DOHH2 (cell line): ENCODE results near the gene MTARC1.

ENCODE experiments used
- H3F3A ChIP-seq: fragments of 200-600 bp; sonication (generic), shearing (Covaris generic); 2 replicates; pipeline ENCODE4 v1.6.0; 2016; ENCODE audit warnings: antibody characterized with exemption, mild to moderate bottlenecking; ENCODE audit not compliant: control insufficient read depth, insufficient read depth
- H3K27ac ChIP-seq: fragments of 200-600 bp; sonication (generic); 2 replicates; pipeline ENCODE4 v1.5.1; 2014; ENCODE audit warnings: low read depth, mild to moderate bottlenecking, low read length, moderate library complexity
- H3K27me3 ChIP-seq: fragments of 200-600 bp; sonication (generic); 2 replicates; pipeline ENCODE4 v1.6.1; 2014; ENCODE audit warnings: mild to moderate bottlenecking, low read length, mixed read lengths; ENCODE audit not compliant: control insufficient read depth
- H3K36me3 ChIP-seq: fragments of 200-600 bp; sonication (generic); 2 replicates; pipeline ENCODE4 v1.6.1; 2014; ENCODE audit warnings: mild to moderate bottlenecking, low read length, moderate library complexity, mixed read lengths; ENCODE audit not compliant: control insufficient read depth
- H3K4me1 ChIP-seq: fragments of 200-600 bp; sonication (generic); 2 replicates; pipeline ENCODE4 v1.6.1; 2014; ENCODE audit warnings: mild to moderate bottlenecking, low read length, mixed read lengths; ENCODE audit not compliant: control insufficient read depth
- H3K4me2 ChIP-seq: fragments of 200-600 bp; sonication (generic); 2 replicates; pipeline ENCODE4 v1.6.0; 2014; ENCODE audit warnings: mild to moderate bottlenecking, low read length, moderate library complexity
- H3K4me3 ChIP-seq: fragments of 200-600 bp; sonication (generic); 2 replicates; pipeline ENCODE4 v1.5.1; 2014; ENCODE audit warnings: mild to moderate bottlenecking, low read length, mixed read lengths
- H3K79me2 ChIP-seq: fragments of 200-600 bp; sonication (generic); 2 replicates; pipeline ENCODE4 v1.6.1; 2014; ENCODE audit warnings: mild to moderate bottlenecking, low read length, mixed read lengths; ENCODE audit not compliant: control insufficient read depth
- H3K9me2 ChIP-seq: fragments of 200-600 bp; sonication (generic); replicated peaks from 2 replicates; pipeline ENCODE4 v1.6.1; 2014; ENCODE audit warnings: mild to moderate bottlenecking, low read length, mixed read lengths; ENCODE audit not compliant: control insufficient read depth
- H3K9me3 ChIP-seq: fragments of 200-600 bp; sonication (generic); 2 replicates; pipeline ENCODE4 v1.6.1; 2014; ENCODE audit warnings: antibody characterized with exemption, low read length, mixed read lengths; ENCODE audit not compliant: control insufficient read depth, insufficient read depth
- H4K20me1 ChIP-seq: fragments of 200-600 bp; sonication (generic); 2 replicates; pipeline ENCODE4 v1.6.0; 2014; ENCODE audit warnings: low read depth, mild to moderate bottlenecking, antibody characterized with exemption, low read length, moderate library complexity; ENCODE audit not compliant: control insufficient read depth, insufficient read depth
- EZH2phosphoT487 ChIP-seq: fragments of 200-600 bp; sonication (generic); IDR thresholded peaks from 2 replicates; pipeline ENCODE4 v1.6.1; 2017; ENCODE audit warnings: borderline replicate concordance, mild to moderate bottlenecking, antibody characterized with exemption, low read length, moderate library complexity, mixed read lengths
- TF ChIP-seq, protein P1 (sequence below): fragments of 200-600 bp; sonication (generic); IDR thresholded peaks from one replicate; pipeline ENCODE4 v1.5.1; 2014; ENCODE audit warnings: antibody characterized with exemption, mild to moderate bottlenecking, low read depth, low read length; ENCODE audit not compliant: poor library complexity, severe bottlenecking

Gene MTARC1

DNA sequence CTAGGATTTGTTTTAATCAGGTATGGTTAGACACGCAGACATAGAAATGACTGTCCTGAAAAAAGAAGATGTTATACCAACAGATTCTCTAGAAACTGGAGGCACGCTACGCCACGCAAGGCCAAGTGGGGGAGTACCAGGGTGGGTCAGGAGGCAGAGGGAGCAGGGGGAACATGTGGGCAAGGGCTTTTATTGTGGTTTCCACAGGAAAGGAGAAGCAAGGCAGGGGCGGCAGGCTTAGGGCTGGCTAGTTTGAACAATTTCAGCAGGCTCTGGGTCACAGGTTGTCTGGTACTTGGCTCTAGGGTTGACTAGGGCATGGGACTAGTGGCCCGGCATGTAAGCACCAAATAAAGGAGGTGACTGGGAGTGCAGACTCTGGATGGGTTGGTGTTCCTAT lies 31.4 kb upstream of the MTARC1 start:
- Histone ChIP-seq H3K4me3 (no peak overlapping the region), H3K9me3 (no peaks in the 10 kb centered on the region), H3F3A (no peaks in the 10 kb centered on the region), H3K36me3 (no peaks in the 10 kb centered on the region), H3K79me2 (no peaks in the 10 kb centered on the region), H3K4me2 (no peak overlapping the region), H3K27ac (no peak overlapping the region), H3K4me1 (no peaks in the 10 kb centered on the region), H3K27me3 (no peaks in the 10 kb centered on the region), H4K20me1 (no peaks in the 10 kb centered on the region), H3K9me2 (no peaks in the 10 kb centered on the region)
- no peak for TF ChIP-seq EZH2phosphoT487
- TF ChIP-seq, protein P1, sequence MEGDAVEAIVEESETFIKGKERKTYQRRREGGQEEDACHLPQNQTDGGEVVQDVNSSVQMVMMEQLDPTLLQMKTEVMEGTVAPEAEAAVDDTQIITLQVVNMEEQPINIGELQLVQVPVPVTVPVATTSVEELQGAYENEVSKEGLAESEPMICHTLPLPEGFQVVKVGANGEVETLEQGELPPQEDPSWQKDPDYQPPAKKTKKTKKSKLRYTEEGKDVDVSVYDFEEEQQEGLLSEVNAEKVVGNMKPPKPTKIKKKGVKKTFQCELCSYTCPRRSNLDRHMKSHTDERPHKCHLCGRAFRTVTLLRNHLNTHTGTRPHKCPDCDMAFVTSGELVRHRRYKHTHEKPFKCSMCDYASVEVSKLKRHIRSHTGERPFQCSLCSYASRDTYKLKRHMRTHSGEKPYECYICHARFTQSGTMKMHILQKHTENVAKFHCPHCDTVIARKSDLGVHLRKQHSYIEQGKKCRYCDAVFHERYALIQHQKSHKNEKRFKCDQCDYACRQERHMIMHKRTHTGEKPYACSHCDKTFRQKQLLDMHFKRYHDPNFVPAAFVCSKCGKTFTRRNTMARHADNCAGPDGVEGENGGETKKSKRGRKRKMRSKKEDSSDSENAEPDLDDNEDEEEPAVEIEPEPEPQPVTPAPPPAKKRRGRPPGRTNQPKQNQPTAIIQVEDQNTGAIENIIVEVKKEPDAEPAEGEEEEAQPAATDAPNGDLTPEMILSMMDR, result no peak

DNA sequence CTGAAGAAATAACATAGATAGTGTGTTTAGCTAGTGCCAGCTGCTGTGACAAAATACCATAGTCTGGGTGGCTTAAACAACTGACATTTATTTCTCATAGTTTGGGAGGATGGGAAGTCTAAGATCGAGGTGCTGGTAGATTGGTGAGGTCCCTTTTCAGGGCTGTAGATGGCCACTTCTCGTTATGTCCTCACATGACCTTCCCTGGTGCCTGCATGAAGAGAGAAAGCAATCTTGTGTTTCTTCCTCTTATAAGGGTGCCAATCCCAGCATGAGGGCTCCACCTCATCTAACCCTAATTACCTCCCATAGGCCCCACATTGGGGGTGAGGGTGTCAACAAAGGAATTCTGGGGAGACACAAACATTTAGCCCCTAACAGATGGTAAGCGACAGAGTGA lies 29.3 kb upstream of the MTARC1 start:
- Histone ChIP-seq H3K9me3 (no peaks in the 10 kb centered on the region), H3K27ac (no peak overlapping the region), H3K27me3 (0 out of 2 replicates have a peak, but pooled peaks cover 4% of the 10 kb centered on the region), H4K20me1 (no peaks in the 10 kb centered on the region), H3K4me3 (no peak overlapping the region), H3K4me2 (no peak overlapping the region), H3K79me2 (no peaks in the 10 kb centered on the region), H3K4me1 (no peaks in the 10 kb centered on the region), H3K9me2 (no peaks in the 10 kb centered on the region), H3K36me3 (no peaks in the 10 kb centered on the region), H3F3A (no peaks in the 10 kb centered on the region)
- no peak for TF ChIP-seq EZH2phosphoT487
- TF ChIP-seq, protein P1, result no peak

GRCh38 chr1:220759147-220759546 lies 27.6 kb upstream of the MTARC1 start:
- no peaks in the 10 kb centered on the region for H3K4me1 ChIP-seq
- no peaks in the 10 kb centered on the region for H3K9me3 ChIP-seq
- no peaks in the 10 kb centered on the region for H3K79me2 ChIP-seq
- no peak for TF ChIP-seq EZH2phosphoT487
- TF ChIP-seq, protein P1, result no peak
- no peak overlapping the region for H3K4me2 ChIP-seq
- 0 out of 2 replicates have a peak, but pooled peaks cover 4% of the 10 kb centered on the region for H3K27me3 ChIP-seq
- H3K4me3 ChIP-seq, result no peak overlapping the region
- H3F3A ChIP-seq, result no peaks in the 10 kb centered on the region
- no peak overlapping the region for H3K27ac ChIP-seq
- no peaks in the 10 kb centered on the region for H3K36me3 ChIP-seq
- H3K9me2 ChIP-seq, result no peaks in the 10 kb centered on the region
- H4K20me1 ChIP-seq, result no peaks in the 10 kb centered on the region
